GM12873 (cell line): ENCODE data around the gene CEP290.

ENCODE experiments used
- CTCF ChIP-seq: IDR thresholded peaks from 2 replicates; pipeline ENCODE4 v1.5.1; 2012; ENCODE audit warnings: low read depth, mild to moderate bottlenecking, moderate library complexity, low read length, control low read depth; ENCODE audit not compliant: insufficient read depth; ENCODE audit errors: missing control alignments

The CEP290 gene

DNA sequence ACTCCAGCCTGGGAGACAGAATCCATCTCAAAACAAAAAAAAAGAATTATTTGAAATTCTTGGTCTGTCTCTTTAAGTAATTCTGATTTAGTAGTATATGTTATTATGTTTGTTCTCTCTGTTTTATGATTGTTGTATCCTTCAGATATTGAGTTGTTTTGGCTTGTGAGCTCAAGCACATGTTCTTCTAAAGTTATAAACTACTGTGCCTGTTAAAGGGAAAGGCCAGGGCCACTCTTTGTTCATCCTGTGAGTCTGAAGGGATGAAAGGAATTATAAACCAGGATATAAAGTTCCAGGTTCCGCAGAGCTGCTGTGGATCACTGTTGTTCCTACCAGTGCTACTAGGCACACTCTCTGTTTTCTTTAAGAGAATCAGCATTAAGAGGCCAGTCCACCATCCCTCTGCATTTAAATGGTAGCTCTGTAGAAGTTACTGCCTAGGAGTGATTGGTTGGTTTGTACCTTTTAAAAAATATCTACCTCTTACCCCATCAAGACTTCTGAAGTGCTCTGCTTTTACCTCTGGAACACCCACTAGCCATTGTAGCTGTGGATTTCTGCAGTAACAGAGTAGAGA lies 14.3 kb upstream of the CEP290 start:
- TF ChIP-seq CTCF: no peak

- TF ChIP-seq CTCF: no peak
Measured at GRCh38 chr12:88153959-88154358, 12.1 kb upstream of the CEP290 start.

- TF ChIP-seq CTCF: no peak
Measured at GRCh38 chr12:88150063-88150462, 8.2 kb upstream of the CEP290 start.

DNA sequence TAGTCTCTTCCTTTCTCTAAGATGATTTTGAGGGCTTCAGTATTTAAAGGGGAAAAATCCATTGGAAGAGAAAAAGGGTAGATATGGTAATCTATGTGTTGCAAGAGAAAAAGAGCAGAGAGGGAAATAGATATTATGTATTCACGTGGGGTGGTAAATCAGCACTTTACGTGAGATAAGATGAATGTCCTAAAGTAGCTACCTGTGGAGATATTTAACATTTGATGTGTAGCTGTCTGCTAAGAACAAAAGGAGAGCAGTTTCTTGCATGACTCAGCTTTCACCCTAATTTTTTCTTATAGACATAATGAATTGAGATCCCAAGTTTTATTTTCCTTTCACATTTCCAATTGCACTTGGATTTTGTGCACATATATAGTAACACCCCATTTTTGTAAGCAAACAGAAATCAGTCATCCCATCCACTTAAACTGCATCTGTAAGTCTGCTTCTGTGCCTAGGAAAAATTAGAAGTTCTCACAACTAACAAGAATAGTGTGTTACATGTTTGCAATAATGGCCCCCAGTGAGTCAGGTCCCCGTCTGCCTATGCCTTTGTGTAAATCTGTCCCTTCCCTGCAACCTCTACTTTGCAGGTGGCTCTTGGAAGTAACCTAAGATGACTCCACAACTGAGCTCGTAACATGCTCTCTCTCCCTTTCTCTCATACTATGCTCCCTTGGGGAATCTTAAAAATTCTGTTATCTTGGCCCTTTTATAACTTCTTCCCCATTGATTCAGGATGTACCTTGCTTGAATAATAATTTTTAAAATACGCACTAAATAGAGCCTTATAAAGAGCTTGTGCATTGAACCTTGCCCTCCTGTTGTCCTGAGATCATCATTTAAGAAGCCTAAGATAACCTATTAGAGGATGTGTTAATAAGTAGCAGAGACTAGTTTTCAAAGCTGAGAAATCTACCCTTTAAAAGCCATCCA lies 3.9 kb upstream of the CEP290 start:
- TF ChIP-seq CTCF: no peak

- TF ChIP-seq CTCF: no peak
Measured at GRCh38 chr12:88144546-88145468, 2.9 kb upstream of the CEP290 start.

DNA sequence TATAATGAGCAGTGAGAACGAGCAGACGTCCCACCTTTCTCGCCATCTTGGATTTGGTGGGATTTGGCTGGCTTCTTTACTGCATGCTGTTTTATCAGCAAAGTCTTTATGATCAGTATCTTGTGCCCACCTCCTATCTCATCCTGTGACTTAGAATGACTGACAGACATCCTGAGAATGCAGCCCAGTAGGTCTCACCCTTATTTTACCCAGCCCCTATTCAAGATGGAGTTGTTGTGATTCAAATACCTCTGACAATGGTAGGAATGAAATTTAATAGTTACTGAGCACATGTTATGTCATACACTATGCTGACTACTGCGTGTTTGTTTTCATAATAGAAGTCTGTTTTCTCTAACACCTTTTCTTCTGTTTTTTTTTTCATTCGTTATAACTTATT lies 2.1 kb upstream of the CEP290 start:
- no peak for TF ChIP-seq CTCF

DNA sequence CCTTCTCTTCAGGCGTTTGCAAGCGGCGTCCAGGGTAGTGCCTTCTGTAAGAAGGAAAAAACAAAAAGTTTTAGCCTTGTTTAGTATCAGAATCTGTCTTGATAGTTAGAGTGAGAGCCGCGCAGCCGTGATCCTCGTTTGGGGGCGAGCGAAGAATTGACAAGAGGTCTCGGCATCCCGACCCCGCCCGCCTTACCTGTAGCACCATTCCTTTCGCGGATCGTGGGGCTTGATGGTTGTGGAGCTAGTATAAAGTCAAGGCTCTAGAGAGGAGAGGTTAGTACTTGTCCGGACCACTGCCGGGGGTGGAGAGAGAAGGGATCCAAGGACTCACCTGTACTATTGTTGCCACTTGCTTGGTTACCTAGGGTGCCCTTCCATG lies 713 bp upstream of the CEP290 start:
- TF ChIP-seq CTCF: no peak
